ENCODE results near the gene SPACA5.

DNA sequence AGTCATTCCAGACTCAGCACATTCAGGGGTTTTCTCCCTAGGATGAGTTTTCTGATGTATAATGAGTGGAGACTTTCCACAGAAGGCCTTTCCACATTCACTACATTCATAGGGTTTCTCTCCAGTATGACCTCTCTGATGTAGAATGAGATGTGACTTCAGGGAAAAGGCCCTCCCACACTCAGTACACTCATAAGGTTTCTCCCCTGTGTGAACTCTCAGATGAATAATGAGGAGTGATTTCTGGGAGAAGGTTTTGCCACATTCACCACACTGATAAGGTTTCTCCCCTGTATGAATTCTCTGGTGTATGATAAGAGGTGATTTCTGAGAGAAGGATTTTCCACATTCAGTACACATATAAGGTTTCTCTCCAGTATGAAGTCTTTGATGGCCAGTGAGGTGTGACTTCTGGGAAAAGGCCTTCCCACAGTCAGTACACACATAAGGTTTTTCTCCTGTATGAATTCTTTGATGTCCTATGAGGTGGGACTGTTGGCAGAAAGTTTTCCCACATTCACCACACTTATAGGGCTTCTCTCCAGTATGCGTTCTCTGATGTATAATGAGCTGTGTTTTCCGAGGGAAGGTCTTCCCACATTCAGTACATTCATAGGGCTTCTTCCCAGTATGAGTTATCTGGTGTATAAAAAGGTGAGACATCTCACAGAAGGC lies 52.0 kb downstream of the SPACA5 start:
- TF ChIP-seq, protein P1, sequence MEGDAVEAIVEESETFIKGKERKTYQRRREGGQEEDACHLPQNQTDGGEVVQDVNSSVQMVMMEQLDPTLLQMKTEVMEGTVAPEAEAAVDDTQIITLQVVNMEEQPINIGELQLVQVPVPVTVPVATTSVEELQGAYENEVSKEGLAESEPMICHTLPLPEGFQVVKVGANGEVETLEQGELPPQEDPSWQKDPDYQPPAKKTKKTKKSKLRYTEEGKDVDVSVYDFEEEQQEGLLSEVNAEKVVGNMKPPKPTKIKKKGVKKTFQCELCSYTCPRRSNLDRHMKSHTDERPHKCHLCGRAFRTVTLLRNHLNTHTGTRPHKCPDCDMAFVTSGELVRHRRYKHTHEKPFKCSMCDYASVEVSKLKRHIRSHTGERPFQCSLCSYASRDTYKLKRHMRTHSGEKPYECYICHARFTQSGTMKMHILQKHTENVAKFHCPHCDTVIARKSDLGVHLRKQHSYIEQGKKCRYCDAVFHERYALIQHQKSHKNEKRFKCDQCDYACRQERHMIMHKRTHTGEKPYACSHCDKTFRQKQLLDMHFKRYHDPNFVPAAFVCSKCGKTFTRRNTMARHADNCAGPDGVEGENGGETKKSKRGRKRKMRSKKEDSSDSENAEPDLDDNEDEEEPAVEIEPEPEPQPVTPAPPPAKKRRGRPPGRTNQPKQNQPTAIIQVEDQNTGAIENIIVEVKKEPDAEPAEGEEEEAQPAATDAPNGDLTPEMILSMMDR (IDR thresholded peaks at IDR 0.05): no peak
- no peak for TF ChIP-seq POLR2A (IDR thresholded peaks at IDR 0.05)
